DND-41 (cell line): ENCODE results near the gene DTNBP1.
A peak's percentile ranks its signal among the peaks of the same experiment; 100 is the strongest.

Experiments used
- ATAC-seq: fragments of 200-7000 bp; cut with Tn5 transposase; 3 replicates; pipeline ENCODE4 v1.9.1; 2021; ENCODE audit warnings: low read depth; ENCODE audit not compliant: insufficient read depth
- DNase-seq: peaks from one replicate; pipeline ENCODE4 v3.0.0-alpha.2; 2020
- H2AFZ ChIP-seq: 2 replicates; pipeline ENCODE4 v1.6.0; 2012; ENCODE audit warnings: low read depth, low read length
- H3K27ac ChIP-seq: 2 replicates; pipeline ENCODE4 v1.5.1; 2012; ENCODE audit warnings: low read length, inconsistent platforms
- H3K27me3 ChIP-seq: fragments of 200-600 bp; sonication (generic); 2 replicates; pipeline ENCODE4 v1.6.0; 2012; ENCODE audit warnings: low read length, mild to moderate bottlenecking, inconsistent platforms; ENCODE audit not compliant: insufficient read depth, poor library complexity
- H3K36me3 ChIP-seq: 2 replicates; pipeline ENCODE4 v1.5.1; 2012; ENCODE audit warnings: low read length, inconsistent platforms; ENCODE audit not compliant: insufficient read depth
- H3K4me1 ChIP-seq: 2 replicates; pipeline ENCODE4 v1.5.1; 2012; ENCODE audit warnings: mild to moderate bottlenecking, low read length; ENCODE audit not compliant: insufficient read depth
- H3K4me2 ChIP-seq: 2 replicates; pipeline ENCODE4 v1.6.0; 2012; ENCODE audit warnings: mild to moderate bottlenecking, moderate library complexity, low read length, inconsistent platforms; ENCODE audit not compliant: insufficient read depth
- H3K4me3 ChIP-seq, 2 experiments: fragments of 200-600 bp in 1 of 2; shearing (Covaris generic) in 1 of 2; 2 replicates each; pipeline ENCODE4 v1.5.1; 2012 to 2016; ENCODE audit warnings: inconsistent platforms in 2 of 2, low read length in 2 of 2, mild to moderate bottlenecking in 2 of 2, low read depth in 1 of 2, moderate library complexity in 1 of 2
- H3K79me2 ChIP-seq: 2 replicates; pipeline ENCODE4 v1.6.0; 2012; ENCODE audit warnings: low read length, inconsistent platforms; ENCODE audit not compliant: insufficient read depth
- H3K9ac ChIP-seq: 2 replicates; pipeline ENCODE4 v1.6.0; 2012; ENCODE audit warnings: low read depth, mild to moderate bottlenecking, inconsistent platforms, low read length, moderate library complexity
- H3K9me3 ChIP-seq: 2 replicates; pipeline ENCODE4 v1.5.1; 2012; ENCODE audit warnings: low read length, moderate library complexity, mild to moderate bottlenecking, inconsistent platforms; ENCODE audit not compliant: insufficient read depth, severe bottlenecking
- H4K20me1 ChIP-seq: 2 replicates; pipeline ENCODE4 v1.6.0; 2012; ENCODE audit warnings: low read length; ENCODE audit not compliant: insufficient read depth
- CTCF ChIP-seq: IDR thresholded peaks from 2 replicates; pipeline ENCODE4 v1.5.1; 2012; ENCODE audit warnings: borderline replicate concordance, low read length, moderate library complexity, mild to moderate bottlenecking; ENCODE audit not compliant: poor library complexity, severe bottlenecking; ENCODE audit errors: extremely low read depth
- EZH2 ChIP-seq: IDR thresholded peaks from 3 replicates; pipeline ENCODE4 v1.6.1; 2012; ENCODE audit warnings: borderline replicate concordance, low read depth, mild to moderate bottlenecking, moderate library complexity, low read length, inconsistent platforms; ENCODE audit not compliant: severe bottlenecking

Gene DTNBP1

GRCh38 chr6:15516378-15516777 lies 146.4 kb downstream of the DTNBP1 start:
- H3K9me3 ChIP-seq = no peaks in the 10 kb centered on the region
- DNase-seq (no peak), ATAC-seq (no peak)
- no peak overlapping the region for H3K27ac ChIP-seq
- TF ChIP-seq CTCF = no peak
- TF ChIP-seq EZH2 = no peak
- H3K4me1 ChIP-seq = no peaks in the 10 kb centered on the region
- no peak overlapping the region for H3K4me3 ChIP-seq
- H3K9ac ChIP-seq = no peak overlapping the region
- no peaks in the 10 kb centered on the region for H3K79me2 ChIP-seq
- H4K20me1 ChIP-seq = peaks cover 7% of the 10 kb centered on the region
- no peak overlapping the region for H3K4me2 ChIP-seq
- H3K36me3 ChIP-seq = peaks cover 90% of the 10 kb centered on the region
- no peak overlapping the region for H2AFZ ChIP-seq
- no peaks in the 10 kb centered on the region for H3K27me3 ChIP-seq

GRCh38 chr6:15515660-15516375 lies 147.0 kb downstream of the DTNBP1 start:
- Histone ChIP-seq H3K9me3 (no peaks in the 10 kb centered on the region), H3K4me3 (no peak overlapping the region), H4K20me1 (peaks cover 7% of the 10 kb centered on the region), H3K4me1 (no peaks in the 10 kb centered on the region), H3K27ac (no peak overlapping the region), H3K36me3 (peaks cover 90% of the 10 kb centered on the region), H3K4me2 (no peak overlapping the region), H2AFZ (no peak overlapping the region), H3K9ac (no peak overlapping the region), H3K27me3 (no peaks in the 10 kb centered on the region), H3K79me2 (no peaks in the 10 kb centered on the region)
- peak; percentile 11 for TF ChIP-seq CTCF
- no peak for TF ChIP-seq EZH2
- DNase-seq = no peak
- no peak for ATAC-seq

- TF ChIP-seq EZH2 (no peak), CTCF (no peak)
- Histone ChIP-seq H3K4me1 (no peaks in the 10 kb centered on the region), H3K27ac (no peak overlapping the region; the same call in 1 of the 2 replicates), H3K4me2 (no peak overlapping the region), H2AFZ (no peak overlapping the region), H3K27me3 (no peaks in the 10 kb centered on the region), H4K20me1 (peaks cover 12% of the 10 kb centered on the region), H3K9ac (no peak overlapping the region), H3K9me3 (no peaks in the 10 kb centered on the region), H3K4me3 (no peak overlapping the region), H3K79me2 (no peaks in the 10 kb centered on the region), H3K36me3 (peaks cover 90% of the 10 kb centered on the region)
- DNase-seq (no peak), ATAC-seq (no peak)
Measured at GRCh38 chr6:15515226-15515625, 147.6 kb downstream of the DTNBP1 start.
